Stimulated activated CD8-positive, alpha-beta memory T cell treated with anti-CD3 and anti-CD28 coated beads, Interleukin-7, amount 100 ng/mL, for 24 hours (primary cell): Measurements from ENCODE around the gene FBXW11.

Experiments used
- DNase-seq: peaks from one replicate; pipeline ENCODE4 v3.0.0-alpha.2; 2020; ENCODE audit warnings: low read depth

FBXW11 gene

GRCh38 chr5:171840711-171841522 lies 165.5 kb downstream of the FBXW11 start:
- no peak for DNase-seq

GRCh38 chr5:171840066-171840465 lies 166.4 kb downstream of the FBXW11 start:
- DNase-seq: no peak

- DNase-seq: no peak
Observed at GRCh38 chr5:171839112-171839511, 167.3 kb downstream of the FBXW11 start.

- DNase-seq: no peak
Observed at GRCh38 chr5:171838066-171838465, 168.4 kb downstream of the FBXW11 start.

- no peak for DNase-seq
Observed at GRCh38 chr5:171837522-171837921, 168.9 kb downstream of the FBXW11 start.

GRCh38 chr5:171835066-171835465 lies 171.4 kb downstream of the FBXW11 start:
- no peak for DNase-seq

GRCh38 chr5:171834461-171834860 lies 172.0 kb downstream of the FBXW11 start:
- no peak for DNase-seq

GRCh38 chr5:171832775-171833174 lies 173.7 kb downstream of the FBXW11 start:
- no peak for DNase-seq

- DNase-seq: no peak
Observed at GRCh38 chr5:171830686-171831085, 175.8 kb downstream of the FBXW11 start.

GRCh38 chr5:171827162-171827561 lies 179.3 kb downstream of the FBXW11 start:
- no peak for DNase-seq

- no peak for DNase-seq
Observed at GRCh38 chr5:171826132-171826531, 180.3 kb downstream of the FBXW11 start.

- DNase-seq: no peak
Observed at GRCh38 chr5:171825051-171825450, 181.4 kb downstream of the FBXW11 start.

- DNase-seq: no peak
Observed at GRCh38 chr5:171823269-171823668, 183.2 kb downstream of the FBXW11 start.

- DNase-seq: no peak
Observed at GRCh38 chr5:171821286-171821685, 185.2 kb downstream of the FBXW11 start.

GRCh38 chr5:171820561-171820960 lies 185.9 kb downstream of the FBXW11 start:
- DNase-seq: no peak

- no peak for DNase-seq
Observed at GRCh38 chr5:171816666-171817065, 189.8 kb downstream of the FBXW11 start.

GRCh38 chr5:171813813-171814490 lies 192.5 kb downstream of the FBXW11 start:
- no peak for DNase-seq

- no peak for DNase-seq
Observed at GRCh38 chr5:171813270-171813669, 193.2 kb downstream of the FBXW11 start.
